DMS153 treated with DMSO at 0.1 percent for 48 hours (cell line): ENCODE measurements around the gene RNF150.

Experiments used
- DNase-seq: peaks from one replicate; lab custom pipeline; 2025; ENCODE audit not compliant: unreplicated experiment; lab: John Stamatoyannopoulos, UW

Gene RNF150

GRCh38 chr4:140930011-140930410 is 203.3 kb downstream of the RNF150 start:
- DNase-seq: no peak

GRCh38 chr4:140928880-140929279 is 204.4 kb downstream of the RNF150 start:
- no peak for DNase-seq

GRCh38 chr4:140926672-140927071 is 206.6 kb downstream of the RNF150 start:
- DNase-seq: no peak

GRCh38 chr4:140925417-140925816 is 207.9 kb downstream of the RNF150 start:
- DNase-seq: no peak

GRCh38 chr4:140924761-140925392 is 208.4 kb downstream of the RNF150 start:
- no peak for DNase-seq

- no peak for DNase-seq
Observed at GRCh38 chr4:140906993-140907962, 226.0 kb downstream of the RNF150 start.

GRCh38 chr4:140904904-140905303 is 228.4 kb downstream of the RNF150 start:
- no peak for DNase-seq

GRCh38 chr4:140903522-140904475 is 229.5 kb downstream of the RNF150 start:
- DNase-seq: no peak

GRCh38 chr4:140901736-140902336 is 231.4 kb downstream of the RNF150 start:
- DNase-seq: no peak

GRCh38 chr4:140893939-140894338 is 239.3 kb downstream of the RNF150 start:
- DNase-seq: no peak

GRCh38 chr4:140888054-140888453 is 245.2 kb downstream of the RNF150 start:
- no peak for DNase-seq

GRCh38 chr4:140887467-140887866 is 245.8 kb downstream of the RNF150 start:
- no peak for DNase-seq

- DNase-seq: peak; percentile 56
Observed at GRCh38 chr4:140884431-140885058, 248.7 kb downstream of the RNF150 start.

GRCh38 chr4:140877781-140878180 is 255.5 kb downstream of the RNF150 start:
- DNase-seq: no peak

- no peak for DNase-seq
Observed at GRCh38 chr4:140876615-140877364, 256.5 kb downstream of the RNF150 start.

GRCh38 chr4:140875746-140876452 is 257.4 kb downstream of the RNF150 start:
- peak; percentile 22 for DNase-seq

GRCh38 chr4:140874056-140874455 is 259.2 kb downstream of the RNF150 start:
- no peak for DNase-seq

GRCh38 chr4:140871368-140871767 is 261.9 kb downstream of the RNF150 start:
- DNase-seq: no peak

GRCh38 chr4:140870427-140870826 is 262.8 kb downstream of the RNF150 start:
- no peak for DNase-seq
